Measurements from ENCODE around the gene PRR7. TPM values are rescaled to one million over a fixed set of nuclear protein-coding genes. Genes with fewer than 3 reads are reported as not detected.

The PRR7 gene
- total RNA-seq, 1 donor from 2014 or later, result 18.1 TPM

DNA sequence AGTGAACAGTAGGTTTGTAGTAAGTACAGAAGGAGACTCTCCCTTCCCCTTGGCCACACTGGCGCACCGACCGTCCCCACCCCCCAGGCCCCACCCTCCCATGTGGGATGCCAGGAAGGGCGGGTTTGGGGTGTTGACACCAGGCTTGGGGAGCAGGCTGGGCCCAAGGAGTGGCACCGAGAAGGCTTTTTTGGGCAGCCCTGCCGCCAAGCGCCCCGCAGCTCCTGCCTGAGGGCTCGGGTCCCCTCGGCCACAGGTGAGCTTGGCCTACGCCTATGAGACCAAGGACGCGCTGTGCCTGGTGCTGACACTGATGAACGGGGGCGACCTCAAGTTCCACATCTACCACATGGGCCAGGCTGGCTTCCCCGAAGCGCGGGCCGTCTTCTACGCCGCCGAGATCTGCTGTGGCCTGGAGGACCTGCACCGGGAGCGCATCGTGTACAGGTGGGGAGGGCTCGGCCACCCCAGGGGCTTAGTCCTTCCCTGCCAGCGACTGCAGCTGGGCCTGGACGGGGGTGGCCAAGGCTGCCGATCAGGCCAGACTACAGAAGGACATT is 12.9 kb upstream of the PRR7 start:
- no peak for DNase-seq (ENCODE audit: low spot score in 2 of 2)
- Histone ChIP-seq H3K36me3 (peaks cover 56 to 66% of the 10 kb centered on the region in 2 donors), H3K9me3 (no peaks in the 10 kb centered on the region), H3K27me3 (no peaks in the 10 kb centered on the region), H3K4me1 (no peaks in the 10 kb centered on the region), H3K27ac (no peak overlapping the region), H3K4me3 (no peak overlapping the region)
- intact Hi-C loops (cut with DNase I), result no loop called here
- TF ChIP-seq CTCF (IDR thresholded peaks at IDR 0.05), result no peak

- H3K36me3 ChIP-seq, result peaks cover 56 to 68% of the 10 kb centered on the region in 2 donors
- H3K27me3 ChIP-seq, result no peaks in the 10 kb centered on the region
- H3K4me1 ChIP-seq, result no peaks in the 10 kb centered on the region
- no peak overlapping the region for H3K4me3 ChIP-seq
- no peak overlapping the region for H3K27ac ChIP-seq
- TF ChIP-seq CTCF (IDR thresholded peaks at IDR 0.05), result no peak
- intact Hi-C loops (cut with DNase I), result no loop called here
- no peak for DNase-seq (ENCODE audit: low spot score in 2 of 2)
- H3K9me3 ChIP-seq, result no peaks in the 10 kb centered on the region
Measured at GRCh38 chr5:177434437-177434836, 12.2 kb upstream of the PRR7 start.

DNA sequence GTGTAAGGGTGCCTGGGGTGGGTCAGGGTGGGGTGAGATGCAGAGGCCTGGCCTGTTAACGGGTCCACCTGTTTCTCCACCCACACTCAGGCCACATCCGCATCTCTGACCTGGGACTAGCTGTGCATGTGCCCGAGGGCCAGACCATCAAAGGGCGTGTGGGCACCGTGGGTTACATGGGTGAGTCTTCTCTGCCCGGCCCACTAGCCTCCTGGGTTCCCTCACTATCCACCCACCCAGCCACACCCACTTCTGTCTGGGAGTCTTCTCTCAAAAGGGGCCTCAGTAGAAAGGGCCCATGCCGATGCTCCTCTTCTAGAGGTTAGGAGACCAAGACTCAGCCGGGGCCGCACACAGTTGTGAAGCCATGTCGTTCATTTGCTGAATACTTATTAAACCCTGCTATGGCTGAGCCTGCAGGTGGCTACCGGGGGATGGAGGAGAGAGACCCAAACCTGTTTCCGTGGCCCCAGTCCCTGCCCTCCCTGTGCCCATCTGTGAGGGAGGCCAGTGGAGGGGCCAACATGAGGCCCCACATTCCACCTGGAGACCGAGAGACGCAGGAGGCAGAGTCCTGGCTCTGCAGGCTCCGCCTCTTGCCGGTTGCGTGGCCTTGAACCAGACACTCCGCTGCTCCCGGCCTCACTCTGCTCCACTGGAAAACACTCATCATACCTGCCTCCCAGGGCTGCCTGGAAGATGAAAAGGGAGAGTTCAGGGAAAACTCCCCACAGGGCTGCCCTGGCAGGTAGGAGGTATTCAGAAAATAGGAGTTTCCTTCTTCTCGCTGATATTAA is 11.5 kb upstream of the PRR7 start:
- TF ChIP-seq CTCF (IDR thresholded peaks at IDR 0.05), result no peak
- intact Hi-C loops (cut with DNase I), result no loop called here
- no peak overlapping the region for H3K4me3 ChIP-seq
- H3K9me3 ChIP-seq, result no peaks in the 10 kb centered on the region
- H3K4me1 ChIP-seq, result no peaks in the 10 kb centered on the region
- no peak overlapping the region for H3K27ac ChIP-seq
- no peaks in the 10 kb centered on the region for H3K27me3 ChIP-seq
- peaks cover 56 to 67% of the 10 kb centered on the region in 2 donors for H3K36me3 ChIP-seq
- DNase-seq (ENCODE audit: low spot score in 2 of 2), result no peak

DNA sequence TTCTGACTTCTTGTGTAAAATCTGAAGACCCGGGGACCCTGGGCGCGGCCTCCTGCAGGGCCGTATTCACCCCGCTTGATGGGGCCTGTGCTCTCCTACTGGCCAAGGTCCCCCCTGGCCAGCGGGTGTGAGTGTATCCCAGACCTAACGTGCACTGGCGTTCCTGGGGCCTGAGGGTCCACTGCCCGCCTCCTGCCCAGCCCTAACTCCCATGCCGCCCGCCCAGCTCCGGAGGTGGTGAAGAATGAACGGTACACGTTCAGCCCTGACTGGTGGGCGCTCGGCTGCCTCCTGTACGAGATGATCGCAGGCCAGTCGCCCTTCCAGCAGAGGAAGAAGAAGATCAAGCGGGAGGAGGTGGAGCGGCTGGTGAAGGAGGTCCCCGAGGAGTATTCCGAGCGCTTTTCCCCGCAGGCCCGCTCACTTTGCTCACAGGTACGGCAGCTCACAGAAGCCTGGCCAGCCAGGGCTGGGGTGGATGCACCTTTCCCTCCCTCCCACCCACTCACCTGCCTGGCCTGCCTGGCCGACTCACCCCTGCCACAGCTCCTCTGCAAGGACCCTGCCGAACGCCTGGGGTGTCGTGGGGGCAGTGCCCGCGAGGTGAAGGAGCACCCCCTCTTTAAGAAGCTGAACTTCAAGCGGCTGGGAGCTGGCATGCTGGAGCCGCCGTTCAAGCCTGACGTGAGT is 10.6 kb upstream of the PRR7 start:
- H3K36me3 ChIP-seq, result peaks cover 61 to 65% of the 10 kb centered on the region in 2 donors
- no peak overlapping the region for H3K4me3 ChIP-seq
- H3K9me3 ChIP-seq, result no peaks in the 10 kb centered on the region
- TF ChIP-seq CTCF (IDR thresholded peaks at IDR 0.05), result no peak
- intact Hi-C loops (cut with DNase I), result no loop called here
- H3K4me1 ChIP-seq, result no peaks in the 10 kb centered on the region
- DNase-seq (ENCODE audit: low spot score in 2 of 2), result no peak
- no peaks in the 10 kb centered on the region for H3K27me3 ChIP-seq
- no peak overlapping the region for H3K27ac ChIP-seq

DNA sequence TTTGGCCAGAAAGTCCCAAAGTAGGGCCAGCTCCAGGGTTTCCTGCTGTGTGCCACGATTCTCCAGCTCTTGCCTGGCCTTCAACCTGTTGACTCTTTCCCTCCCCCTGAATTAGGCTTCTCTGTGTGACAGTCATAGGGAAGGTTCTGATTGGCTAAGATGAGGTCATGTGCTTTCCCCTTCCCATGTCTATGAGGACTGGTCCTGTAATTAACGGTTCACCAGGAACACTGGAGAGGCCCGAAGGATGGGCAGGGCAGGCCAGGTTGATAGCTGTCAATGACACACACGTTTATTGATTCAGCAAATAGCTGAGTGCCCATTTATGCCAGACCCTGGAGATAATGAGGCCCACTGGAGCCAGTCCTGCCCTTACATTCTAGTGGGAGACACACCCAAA is 9.0 kb upstream of the PRR7 start:
- H3K27me3 ChIP-seq, result no peaks in the 10 kb centered on the region
- no peak overlapping the region for H3K27ac ChIP-seq
- H3K4me1 ChIP-seq, result no peaks in the 10 kb centered on the region
- intact Hi-C loops (cut with DNase I), result no loop called here
- no peak overlapping the region for H3K4me3 ChIP-seq
- H3K36me3 ChIP-seq, result peaks cover 59 to 63% of the 10 kb centered on the region in 2 donors
- no peak for DNase-seq (ENCODE audit: low spot score in 2 of 2)
- H3K9me3 ChIP-seq, result no peaks in the 10 kb centered on the region
- no peak for TF ChIP-seq CTCF (IDR thresholded peaks at IDR 0.05)
